Measurements from ENCODE around the gene VAV3. TPM values are rescaled to one million over a fixed set of nuclear protein-coding genes. Genes with fewer than 3 reads are reported as not detected.

VAV3 gene
- total RNA-seq, 1 experiment from 2014 or later = 38.2 TPM

DNA sequence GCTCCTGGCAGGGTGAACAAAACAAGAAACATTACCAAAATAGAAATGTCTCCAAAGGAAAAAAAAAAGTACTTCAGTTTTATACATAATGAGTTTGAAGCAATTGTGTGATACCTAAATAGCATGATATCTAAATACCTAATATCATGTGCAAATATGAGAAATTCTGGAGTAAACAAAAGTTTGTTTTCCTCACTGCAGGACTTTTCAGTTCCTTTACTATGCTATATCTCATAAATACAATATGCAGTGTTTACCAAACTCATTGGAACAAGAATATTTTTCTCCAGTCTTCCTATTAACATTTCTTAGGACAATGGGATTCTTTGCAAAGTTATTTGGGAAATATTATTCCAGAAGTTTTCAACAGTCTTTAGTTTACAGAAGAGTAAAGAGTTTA, 98.1 kb downstream of the VAV3 start:
- no peaks in the 10 kb centered on the region for H3K36me3 Mint-ChIP-seq (ENCODE audit: insufficient read depth, unreplicated experiment)
- no peaks in the 10 kb centered on the region for H3K4me1 Mint-ChIP-seq (ENCODE audit: low read depth, unreplicated experiment)
- no TSS peak for BruUV-seq (replicated peaks)
- peaks cover 72% of the 10 kb centered on the region for H3K27me3 Mint-ChIP-seq (ENCODE audit: unreplicated experiment)
- intact Hi-C loops (cut with micrococcal nuclease; ENCODE audit: unreplicated experiment) = no loop called here
- CTCF ChIA-PET = interaction anchor here (0.6 kb wide), 1 partner anchor 21 kb away, joined by 3 read pairs; no protein-coding TSS in a partner anchor
- H3K4me3 Mint-ChIP-seq (ENCODE audit: low read depth, unreplicated experiment) = no peak overlapping the region
- no peaks in the 10 kb centered on the region for H3K9me3 Mint-ChIP-seq (ENCODE audit: low read depth, unreplicated experiment)
- no peak for DNase-seq
- H3K27ac Mint-ChIP-seq (ENCODE audit: unreplicated experiment) = no peak overlapping the region
- TF ChIP-seq, protein P1, sequence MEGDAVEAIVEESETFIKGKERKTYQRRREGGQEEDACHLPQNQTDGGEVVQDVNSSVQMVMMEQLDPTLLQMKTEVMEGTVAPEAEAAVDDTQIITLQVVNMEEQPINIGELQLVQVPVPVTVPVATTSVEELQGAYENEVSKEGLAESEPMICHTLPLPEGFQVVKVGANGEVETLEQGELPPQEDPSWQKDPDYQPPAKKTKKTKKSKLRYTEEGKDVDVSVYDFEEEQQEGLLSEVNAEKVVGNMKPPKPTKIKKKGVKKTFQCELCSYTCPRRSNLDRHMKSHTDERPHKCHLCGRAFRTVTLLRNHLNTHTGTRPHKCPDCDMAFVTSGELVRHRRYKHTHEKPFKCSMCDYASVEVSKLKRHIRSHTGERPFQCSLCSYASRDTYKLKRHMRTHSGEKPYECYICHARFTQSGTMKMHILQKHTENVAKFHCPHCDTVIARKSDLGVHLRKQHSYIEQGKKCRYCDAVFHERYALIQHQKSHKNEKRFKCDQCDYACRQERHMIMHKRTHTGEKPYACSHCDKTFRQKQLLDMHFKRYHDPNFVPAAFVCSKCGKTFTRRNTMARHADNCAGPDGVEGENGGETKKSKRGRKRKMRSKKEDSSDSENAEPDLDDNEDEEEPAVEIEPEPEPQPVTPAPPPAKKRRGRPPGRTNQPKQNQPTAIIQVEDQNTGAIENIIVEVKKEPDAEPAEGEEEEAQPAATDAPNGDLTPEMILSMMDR (IDR thresholded peaks at IDR 0.05; ENCODE audit: unreplicated experiment) = no peak

DNA sequence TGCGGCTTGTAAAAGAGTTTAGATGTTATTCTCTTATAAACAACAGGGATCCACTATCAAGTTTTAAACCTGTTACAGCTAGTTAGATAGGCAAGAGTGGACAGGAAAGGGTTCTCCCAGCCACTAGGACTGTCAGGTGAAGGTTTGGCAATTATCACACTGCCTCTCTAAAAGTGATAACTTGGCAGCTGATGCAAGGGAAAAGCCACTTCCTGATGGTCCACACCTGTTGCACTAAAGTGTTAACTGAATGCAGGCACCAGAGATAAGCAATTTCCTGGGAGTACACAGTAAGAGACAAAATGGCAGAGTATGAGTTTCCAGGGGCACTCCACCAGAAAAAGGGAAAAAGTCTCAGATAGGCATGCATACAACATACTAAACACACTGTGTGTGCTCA, 99.4 kb downstream of the VAV3 start:
- Mint-ChIP-seq H3K36me3 (ENCODE audit: insufficient read depth, unreplicated experiment) (no peaks in the 10 kb centered on the region), H3K4me1 (ENCODE audit: low read depth, unreplicated experiment) (no peaks in the 10 kb centered on the region), H3K27me3 (ENCODE audit: unreplicated experiment) (peaks cover 78% of the 10 kb centered on the region), H3K9me3 (ENCODE audit: low read depth, unreplicated experiment) (no peaks in the 10 kb centered on the region), H3K27ac (ENCODE audit: unreplicated experiment) (no peak overlapping the region), H3K4me3 (ENCODE audit: low read depth, unreplicated experiment) (no peak overlapping the region)
- intact Hi-C loops (cut with micrococcal nuclease; ENCODE audit: unreplicated experiment) = no loop called here
- BruUV-seq (replicated peaks) = no TSS peak
- DNase-seq = no peak
- CTCF ChIA-PET = no interaction called here
- TF ChIP-seq, protein P1 (IDR thresholded peaks at IDR 0.05; ENCODE audit: unreplicated experiment) = no peak

DNA sequence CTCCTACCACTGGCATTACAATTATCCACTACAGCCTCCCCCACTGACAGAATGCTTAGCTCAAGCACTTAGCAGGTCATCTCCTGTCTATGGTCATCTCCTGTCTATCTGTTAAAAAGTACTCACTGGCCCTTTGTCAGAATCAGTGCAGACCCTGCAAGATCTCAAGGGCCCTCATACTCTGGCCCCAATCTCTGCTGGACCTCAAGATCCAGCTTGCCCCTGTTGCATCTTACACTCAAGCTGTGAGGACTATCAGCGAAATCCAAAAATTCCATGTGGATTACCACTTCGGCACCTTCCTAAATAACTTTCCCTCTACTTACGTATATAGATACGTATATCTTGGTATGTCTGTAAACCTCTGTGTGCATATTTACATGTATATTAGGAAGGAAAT, 101.6 kb downstream of the VAV3 start:
- intact Hi-C loops (cut with micrococcal nuclease; ENCODE audit: unreplicated experiment) = no loop called here
- no peak for DNase-seq
- Mint-ChIP-seq H3K36me3 (ENCODE audit: insufficient read depth, unreplicated experiment) (no peaks in the 10 kb centered on the region), H3K9me3 (ENCODE audit: low read depth, unreplicated experiment) (no peaks in the 10 kb centered on the region), H3K27me3 (ENCODE audit: unreplicated experiment) (peaks cover 64% of the 10 kb centered on the region), H3K27ac (ENCODE audit: unreplicated experiment) (no peak overlapping the region), H3K4me3 (ENCODE audit: low read depth, unreplicated experiment) (no peak overlapping the region), H3K4me1 (ENCODE audit: low read depth, unreplicated experiment) (no peaks in the 10 kb centered on the region)
- BruUV-seq (replicated peaks) = no TSS peak
- CTCF ChIA-PET = no interaction called here
- TF ChIP-seq, protein P1 (IDR thresholded peaks at IDR 0.05; ENCODE audit: unreplicated experiment) = no peak

DNA sequence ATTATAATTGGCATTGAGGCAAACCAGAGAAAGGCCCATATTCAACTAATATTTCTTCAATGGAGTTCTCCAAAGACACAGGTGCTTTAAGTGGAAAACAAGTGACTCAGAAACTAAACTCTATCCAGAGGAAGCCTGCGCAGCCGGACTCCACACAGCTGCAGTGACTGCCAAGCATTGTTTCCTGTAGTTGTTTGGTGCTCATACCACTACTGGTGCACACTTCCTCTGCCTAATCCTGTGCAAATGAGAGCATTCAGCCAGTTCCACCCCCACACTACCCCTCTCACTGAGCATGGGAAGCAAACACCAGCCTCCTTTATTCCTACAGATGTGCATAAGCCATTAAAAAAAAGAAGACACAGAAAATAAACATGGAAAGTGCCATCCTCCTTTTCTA, 102.9 kb downstream of the VAV3 start:
- DNase-seq = no peak
- Mint-ChIP-seq H3K4me1 (ENCODE audit: low read depth, unreplicated experiment) (no peaks in the 10 kb centered on the region), H3K27me3 (ENCODE audit: unreplicated experiment) (peaks cover 52% of the 10 kb centered on the region), H3K9me3 (ENCODE audit: low read depth, unreplicated experiment) (no peaks in the 10 kb centered on the region), H3K4me3 (ENCODE audit: low read depth, unreplicated experiment) (no peak overlapping the region), H3K27ac (ENCODE audit: unreplicated experiment) (no peak overlapping the region), H3K36me3 (ENCODE audit: insufficient read depth, unreplicated experiment) (no peaks in the 10 kb centered on the region)
- no TSS peak for BruUV-seq (replicated peaks)
- TF ChIP-seq, protein P1 (IDR thresholded peaks at IDR 0.05; ENCODE audit: unreplicated experiment) = no peak
- intact Hi-C loops (cut with micrococcal nuclease; ENCODE audit: unreplicated experiment) = no loop called here
- CTCF ChIA-PET = no interaction called here

Measured in Calu3 (cell line).